Karpas-422 (cell line): Measurements from ENCODE around the gene MXRA7. TPM values are rescaled to one million over a fixed set of nuclear protein-coding genes. Genes with fewer than 3 reads are reported as not detected.
"Not testable (repeated sequence)": the region's sequence is repeated elsewhere in the genome, so short reads cannot be mapped to it uniquely, and the experiment has no call there.

Experiments
- DNase-seq: peaks from one replicate; pipeline ENCODE4 v3.0.0-alpha.2; 2015
- H2AFZ ChIP-seq: fragments of 200-600 bp; sonication (generic); 2 replicates; pipeline ENCODE4 v1.6.1; 2014; ENCODE audit warnings: antibody characterized with exemption, low read length, mixed read lengths
- H3K27ac ChIP-seq: fragments of 200-600 bp; sonication (generic); 2 replicates; pipeline ENCODE4 v1.5.1; 2014; ENCODE audit warnings: mild to moderate bottlenecking, low read length, moderate library complexity
- H3K27me3 ChIP-seq: fragments of 200-600 bp; sonication (generic); 2 replicates; pipeline ENCODE4 v1.6.1; 2014; ENCODE audit warnings: low read length, mixed read lengths
- H3K36me3 ChIP-seq: fragments of 200-600 bp; sonication (generic); 2 replicates; pipeline ENCODE4 v1.6.1; 2014; ENCODE audit warnings: low read length, mixed read lengths; ENCODE audit not compliant: insufficient read depth
- H3K4me1 ChIP-seq: fragments of 200-600 bp; sonication (generic); 2 replicates; pipeline ENCODE4 v1.6.1; 2014; ENCODE audit warnings: mild to moderate bottlenecking, low read length, mixed read lengths
- H3K4me2 ChIP-seq: fragments of 200-600 bp; sonication (generic); 2 replicates; pipeline ENCODE4 v1.6.1; 2014; ENCODE audit warnings: low read length, low read depth, mild to moderate bottlenecking; ENCODE audit not compliant: poor library complexity, severe bottlenecking
- H3K4me3 ChIP-seq: fragments of 200-600 bp; sonication (generic); 2 replicates; pipeline ENCODE4 v1.5.1; 2014; ENCODE audit warnings: mild to moderate bottlenecking, antibody characterized with exemption, low read length, mixed read lengths
- H3K79me2 ChIP-seq: fragments of 200-600 bp; sonication (generic); 2 replicates; pipeline ENCODE4 v1.6.1; 2014; ENCODE audit warnings: mild to moderate bottlenecking, low read length, mixed read lengths
- H3K9ac ChIP-seq: fragments of 200-600 bp; sonication (generic); 2 replicates; pipeline ENCODE4 v1.6.0; 2014; ENCODE audit warnings: low read length
- H3K9me2 ChIP-seq: fragments of 200-600 bp; sonication (generic), shearing (Covaris generic); replicated peaks from 2 replicates; pipeline ENCODE4 v1.6.0; 2014; ENCODE audit warnings: mild to moderate bottlenecking, low read length, moderate library complexity; ENCODE audit not compliant: insufficient read depth
- H3K9me3 ChIP-seq: fragments of 300-700, 200-600 bp; sonication (generic); 2 replicates; pipeline ENCODE4 v1.6.1; 2014; ENCODE audit warnings: low read length, mixed read lengths
- H4K20me1 ChIP-seq: fragments of 200-600 bp; sonication (generic); 2 replicates; pipeline ENCODE4 v1.6.1; 2014; ENCODE audit warnings: mild to moderate bottlenecking, antibody characterized with exemption, low read length, low read depth; ENCODE audit not compliant: insufficient read depth
- total RNA-seq: library from RNA; depleted of rRNA; stranded (reverse); fragments of >200 nt; shearing (Covaris generic); gene quantifications from 2 replicates; pipeline ENCODE4 v1.2.3, GENCODE V29; 2014; ENCODE audit warnings: low replicate concordance

The MXRA7 gene
- total RNA-seq, 1 experiment from 2014 or later = 0.45 TPM

DNA sequence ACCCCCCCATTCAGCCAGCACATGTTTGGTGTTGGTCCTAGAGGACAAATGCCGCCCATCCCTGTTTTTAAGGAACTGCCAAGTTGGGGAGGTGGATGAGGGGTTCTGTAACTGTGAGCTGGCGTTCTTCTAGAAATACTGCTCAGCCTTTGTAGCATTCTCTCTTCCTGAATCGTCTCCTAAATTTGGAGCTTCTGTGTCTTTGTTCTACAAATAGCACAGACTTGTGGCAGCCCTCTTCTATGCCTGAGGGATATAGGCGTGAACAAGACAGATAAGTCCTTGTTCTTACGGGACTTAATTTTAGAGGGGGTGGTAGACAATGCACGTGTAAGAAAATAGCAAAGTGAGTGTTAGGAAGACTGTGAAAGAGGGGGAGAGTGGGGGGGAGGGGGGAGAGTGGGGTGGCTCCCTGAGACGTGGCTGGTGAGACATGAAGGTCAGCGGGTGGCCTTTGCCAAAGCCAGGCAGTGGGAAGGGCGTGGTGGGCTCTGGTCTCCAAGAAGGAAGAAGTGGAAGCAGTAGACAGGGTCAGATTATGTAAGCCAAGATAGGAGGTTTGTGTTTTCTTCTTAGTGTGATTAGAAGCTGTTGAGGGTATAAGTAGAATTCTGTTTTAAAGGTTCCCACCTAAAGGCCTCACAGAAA lies 37.1 kb upstream of the MXRA7 start:
- peak; percentile 15 for DNase-seq
- Histone ChIP-seq H3K27me3 (no peaks in the 10 kb centered on the region), H3K9me2 (no peaks in the 10 kb centered on the region), H4K20me1 (no peaks in the 10 kb centered on the region), H3K36me3 (peaks cover 20% of the 10 kb centered on the region), H3K9me3 (no peaks in the 10 kb centered on the region), H3K4me2 (no peak overlapping the region), H2AFZ (no peak overlapping the region), H3K27ac (no peak overlapping the region), H3K4me1 (no peaks in the 10 kb centered on the region), H3K79me2 (no peaks in the 10 kb centered on the region), H3K9ac (no peak overlapping the region), H3K4me3 (no peak overlapping the region)

DNA sequence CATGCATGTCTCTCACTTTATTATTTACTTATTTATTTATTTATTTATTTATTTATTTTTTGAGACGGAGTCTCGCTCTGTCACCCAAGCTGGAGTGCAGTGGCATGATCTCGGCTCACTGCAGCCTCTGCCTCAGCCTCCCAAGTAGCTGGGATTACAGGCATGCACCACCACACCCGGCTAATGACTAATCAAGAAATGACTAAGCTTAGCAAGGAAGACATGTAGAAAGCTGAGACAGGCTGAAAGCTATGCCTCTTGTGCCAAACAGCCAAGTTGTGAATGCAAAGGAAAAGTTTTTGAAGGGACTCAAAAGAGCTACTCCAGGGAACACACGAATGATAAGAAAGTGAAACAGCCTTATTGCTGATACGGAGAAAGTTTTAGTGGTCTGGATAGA lies 35.0 kb upstream of the MXRA7 start:
- H4K20me1 ChIP-seq, H3K9me2 ChIP-seq, H3K79me2 ChIP-seq, H3K4me2 ChIP-seq, H3K4me3 ChIP-seq, H3K9ac ChIP-seq, H2AFZ ChIP-seq, H3K27ac ChIP-seq, H3K4me1 ChIP-seq, H3K9me3 ChIP-seq, DNase-seq, H3K27me3 ChIP-seq: not testable (repeated sequence)
- peaks cover 20% of the 10 kb centered on the region for H3K36me3 ChIP-seq

DNA sequence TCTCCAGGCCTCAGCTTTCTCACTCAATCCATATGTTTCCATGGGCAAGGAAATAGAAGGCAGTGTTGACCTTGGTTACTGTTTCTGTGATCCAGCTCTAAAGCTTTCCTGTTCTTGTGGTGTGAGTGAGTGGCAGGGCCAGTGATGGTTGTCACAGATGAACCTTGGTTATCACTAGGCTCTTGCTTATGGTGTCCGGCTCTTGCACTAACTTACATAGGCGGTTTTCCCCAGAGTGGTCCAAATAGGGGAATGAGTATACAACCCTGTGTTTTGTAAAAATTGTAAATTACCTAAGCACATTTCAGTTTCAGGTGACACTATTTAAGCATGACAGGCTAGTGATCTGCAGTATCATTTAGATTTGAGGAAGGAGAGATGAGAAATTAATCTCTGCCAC lies 34.0 kb upstream of the MXRA7 start:
- H3K9me3 ChIP-seq = no peaks in the 10 kb centered on the region
- H3K4me2 ChIP-seq = no peak overlapping the region
- no peak overlapping the region for H3K4me3 ChIP-seq
- no peaks in the 10 kb centered on the region for H4K20me1 ChIP-seq
- H3K36me3 ChIP-seq = peaks cover 20% of the 10 kb centered on the region
- H2AFZ ChIP-seq = no peak overlapping the region
- H3K9ac ChIP-seq = no peak overlapping the region
- no peaks in the 10 kb centered on the region for H3K27me3 ChIP-seq
- H3K9me2 ChIP-seq = no peaks in the 10 kb centered on the region
- no peak overlapping the region for H3K27ac ChIP-seq
- no peak for DNase-seq
- H3K4me1 ChIP-seq = peaks cover 4% of the 10 kb centered on the region; the same call in 1 of the 2 replicates
- H3K79me2 ChIP-seq = no peaks in the 10 kb centered on the region

DNA sequence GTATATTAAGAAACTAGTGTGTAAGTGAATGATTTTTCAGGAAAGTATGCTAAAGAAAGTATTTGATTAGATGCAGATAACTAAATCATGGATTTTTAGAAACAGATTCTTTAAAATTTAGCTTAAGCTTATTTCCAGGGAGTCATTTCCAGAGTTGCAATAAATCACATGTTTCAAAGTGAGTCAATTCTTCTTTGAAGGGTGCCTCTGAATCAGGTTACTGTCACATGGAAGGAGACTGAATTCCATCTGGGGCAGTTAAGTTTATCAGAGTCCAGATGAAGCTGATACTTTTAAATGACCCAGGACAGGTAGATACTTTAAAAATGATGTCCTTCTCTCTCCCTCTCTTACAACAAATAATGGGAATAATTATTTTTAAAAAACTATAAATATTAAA lies 32.2 kb upstream of the MXRA7 start:
- no peak overlapping the region for H3K4me2 ChIP-seq
- H3K27me3 ChIP-seq = no peaks in the 10 kb centered on the region
- no peak overlapping the region for H3K27ac ChIP-seq
- peaks cover 14% of the 10 kb centered on the region for H3K79me2 ChIP-seq
- H3K4me3 ChIP-seq = no peak overlapping the region
- DNase-seq = peak; percentile 32
- no peak overlapping the region for H3K9ac ChIP-seq
- H3K9me2 ChIP-seq = no peaks in the 10 kb centered on the region
- H3K4me1 ChIP-seq = peaks cover 15% of the 10 kb centered on the region
- peaks cover 18% of the 10 kb centered on the region for H3K36me3 ChIP-seq
- no peak overlapping the region for H2AFZ ChIP-seq
- no peaks in the 10 kb centered on the region for H4K20me1 ChIP-seq
- no peaks in the 10 kb centered on the region for H3K9me3 ChIP-seq

DNA sequence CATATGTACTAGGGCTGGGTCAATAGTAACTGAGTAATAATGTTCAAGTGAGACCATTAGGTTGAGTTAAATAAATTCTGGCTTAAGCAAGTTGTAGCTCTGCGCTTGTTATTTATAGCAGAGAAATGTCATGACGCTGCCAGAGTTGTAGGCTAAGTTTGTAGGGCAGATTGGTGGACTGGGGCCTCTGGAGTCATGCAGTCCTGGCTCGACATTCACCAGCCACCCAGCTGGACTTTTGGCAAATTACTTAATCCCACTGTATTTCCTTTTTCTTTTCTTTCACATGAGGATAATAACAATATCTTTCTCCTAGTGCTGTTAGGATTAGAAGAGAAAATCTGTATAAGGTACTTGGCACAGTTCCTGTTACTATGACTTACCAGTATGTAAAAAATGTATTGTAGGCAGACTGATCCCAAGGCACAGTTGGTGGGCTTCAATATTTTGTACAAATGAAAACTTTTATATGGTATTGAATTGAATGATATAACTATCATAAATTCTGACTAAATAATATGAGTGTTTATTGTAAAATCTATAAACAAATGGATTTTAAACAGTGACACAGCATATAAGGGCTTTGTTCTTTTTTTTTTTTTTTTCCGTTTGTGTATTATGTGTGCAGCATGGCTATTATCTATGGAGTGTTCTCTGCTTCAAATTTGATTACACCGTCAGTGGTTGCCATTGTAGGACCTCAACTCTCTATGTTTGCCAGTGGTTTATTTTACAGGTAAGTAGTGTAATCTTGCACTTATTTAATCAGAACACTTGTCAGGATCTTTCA lies 29.8 kb upstream of the MXRA7 start:
- peak; percentile 36 for DNase-seq
- H3K9me3 ChIP-seq = no peaks in the 10 kb centered on the region
- no peaks in the 10 kb centered on the region for H3K27me3 ChIP-seq
- peaks cover 18% of the 10 kb centered on the region for H3K4me1 ChIP-seq
- H2AFZ ChIP-seq = no peak overlapping the region
- no peak overlapping the region for H3K4me2 ChIP-seq
- H3K4me3 ChIP-seq = no peak overlapping the region
- peaks cover 25% of the 10 kb centered on the region for H3K36me3 ChIP-seq
- H4K20me1 ChIP-seq = peaks cover 9% of the 10 kb centered on the region
- H3K79me2 ChIP-seq = peaks cover 30% of the 10 kb centered on the region
- no peak overlapping the region for H3K27ac ChIP-seq
- H3K9ac ChIP-seq = no peak overlapping the region
- no peaks in the 10 kb centered on the region for H3K9me2 ChIP-seq

DNA sequence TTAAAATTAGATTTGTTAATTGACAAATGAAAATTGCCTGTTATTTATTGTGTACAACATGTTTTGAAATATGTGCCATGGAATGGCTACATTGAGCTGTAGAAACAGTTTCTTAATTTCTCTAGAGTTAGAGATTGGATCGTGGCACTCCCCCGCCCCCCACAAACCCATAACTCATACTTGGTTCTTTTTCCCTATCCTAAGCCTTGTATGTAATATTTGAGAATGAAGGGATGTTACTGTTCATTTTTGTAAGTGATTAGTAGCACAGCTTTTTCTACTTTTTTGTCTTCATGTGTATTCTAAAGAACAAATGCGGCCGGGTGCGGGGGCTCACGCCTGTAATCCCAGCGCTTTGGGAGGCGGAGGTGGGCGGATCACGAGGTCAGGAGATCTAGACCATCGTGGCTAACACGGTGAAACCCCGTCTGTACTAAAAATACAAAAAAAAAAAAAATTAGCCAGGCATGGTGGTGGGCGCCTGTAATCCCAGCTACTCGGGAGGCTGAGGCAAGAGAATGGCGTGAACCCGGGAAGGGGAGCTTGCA lies 28.9 kb upstream of the MXRA7 start:
- Histone ChIP-seq H3K79me2 (peaks cover 39% of the 10 kb centered on the region), H3K9ac (peak overlapping the region; percentile 87; the same call in 1 of the 2 replicates), H3K4me2 (peak overlapping the region; percentile 94), H4K20me1 (peaks cover 11% of the 10 kb centered on the region), H3K4me3 (0 out of 2 replicates have a peak overlapping the region, but pooled peaks have one; percentile 87), H3K4me1 (peaks cover 27% of the 10 kb centered on the region), H3K36me3 (peaks cover 25% of the 10 kb centered on the region)
- H3K9me3 ChIP-seq, H3K9me2 ChIP-seq, H2AFZ ChIP-seq, H3K27me3 ChIP-seq, H3K27ac ChIP-seq: not testable (repeated sequence)
- peak; percentile 30 for DNase-seq

DNA sequence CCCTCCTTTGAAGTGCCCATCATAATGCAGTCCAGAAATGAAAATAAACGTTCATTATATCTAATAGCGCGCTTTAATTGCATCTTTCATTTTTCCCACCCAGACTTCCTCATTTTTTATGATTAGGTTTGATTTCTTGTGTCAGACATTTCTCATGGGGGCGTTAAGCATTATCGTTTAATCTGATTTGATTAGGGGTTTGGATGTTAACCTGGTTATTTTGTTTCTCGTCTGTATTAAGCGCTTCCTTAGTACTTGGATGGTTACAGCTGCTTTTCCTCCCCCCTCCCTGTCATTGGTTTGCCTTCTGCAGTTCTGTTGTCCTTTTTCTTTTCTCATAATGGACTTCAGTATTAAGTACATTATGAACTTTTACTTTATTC lies 27.7 kb upstream of the MXRA7 start:
- Histone ChIP-seq H3K4me2 (peak overlapping the region; percentile 94), H3K79me2 (peaks cover 39% of the 10 kb centered on the region), H4K20me1 (peaks cover 17% of the 10 kb centered on the region), H3K9ac (peak overlapping the region; percentile 87), H3K27me3 (no peaks in the 10 kb centered on the region), H3K27ac (peak overlapping the region; percentile 81), H3K4me1 (peaks cover 39% of the 10 kb centered on the region), H3K9me2 (no peaks in the 10 kb centered on the region), H3K9me3 (no peaks in the 10 kb centered on the region), H3K36me3 (peaks cover 34% of the 10 kb centered on the region), H3K4me3 (peak overlapping the region; percentile 87), H2AFZ (peak overlapping the region; percentile 70; the same call in 1 of the 2 replicates)
- DNase-seq = peak; percentile 52
